Panc1 (cell line): ENCODE measurements around the gene RPUSD1. TPM values are rescaled to one million over a fixed set of nuclear protein-coding genes. Genes with fewer than 3 reads are reported as not detected.
A peak's percentile ranks its signal among the peaks of the same experiment; 100 is the strongest.

ENCODE experiments used
- ATAC-seq: fragments of 200-7000 bp; cut with Tn5 transposase; 2 replicates; pipeline ENCODE4 v1.9.1; 2020; ENCODE audit warnings: mild to moderate bottlenecking, moderate library complexity
- BruUV-seq: library from RNA; stranded (reverse); fragments of 400-500 nt; replicated peaks from 2 replicates; lab custom pipeline; 2021; lab: Mats Ljungman, UMichigan
- CTCF ChIA-PET: fragments of 300-600 bp; sonication (Branson Sonifier 250); formaldehyde crosslinking; loops from one replicate; lab custom pipeline; 2022; ENCODE audit warnings: antibody characterized with exemption; lab: Charles Lee
- POLR2A ChIA-PET: fragments of 300-600 bp; sonication (Branson Sonifier 250); formaldehyde crosslinking; loops from one replicate; lab custom pipeline; 2022; ENCODE audit warnings: antibody characterized with exemption; lab: Charles Lee
- DNase-seq: peaks from one replicate; pipeline ENCODE4 v3.0.0-alpha.2; 2010; ENCODE audit warnings: low read depth, low spot score
- H3K27ac ChIP-seq: 2 replicates; pipeline ENCODE4 v1.5.1; 2011; ENCODE audit warnings: mild to moderate bottlenecking, low read length, inconsistent platforms
- H3K27me3 ChIP-seq: fragments of 200-500 bp; sonication (Bioruptor generic); 2 replicates; pipeline ENCODE4 v1.6.0; 2014; ENCODE audit warnings: low read length, inconsistent platforms; ENCODE audit not compliant: control insufficient read depth, insufficient read depth
- H3K36me3 ChIP-seq: fragments of 200-500 bp; sonication (Bioruptor generic); 2 replicates; pipeline ENCODE4 v1.5.1; 2014; ENCODE audit warnings: inconsistent platforms, mild to moderate bottlenecking, low read length, moderate library complexity; ENCODE audit not compliant: control insufficient read depth, insufficient read depth
- H3K4me1 ChIP-seq: 2 replicates; pipeline ENCODE4 v1.5.1; 2011; ENCODE audit warnings: inconsistent platforms, mild to moderate bottlenecking, low read length, moderate library complexity; ENCODE audit not compliant: control insufficient read depth, insufficient read depth
- H3K4me3 ChIP-seq, 2 experiments: 2 replicates each; pipeline ENCODE4 v1.5.1; 2011 to 2012; ENCODE audit warnings: low read depth in 2 of 2, low read length in 2 of 2, mild to moderate bottlenecking in 2 of 2, inconsistent platforms in 1 of 2, moderate library complexity in 1 of 2
- H3K9me3 ChIP-seq: fragments of 200-500 bp; sonication (Bioruptor generic); 2 replicates; pipeline ENCODE4 v1.5.1; 2014; ENCODE audit warnings: low read depth, mild to moderate bottlenecking, inconsistent platforms, low read length, moderate library complexity; ENCODE audit not compliant: control insufficient read depth, insufficient read depth
- CTCF ChIP-seq: fragments of 450-650 bp; IDR thresholded peaks from 2 replicates; pipeline ENCODE4 v1.5.1; 2017; ENCODE audit warnings: mild to moderate bottlenecking
- POLR2AphosphoS5 ChIP-seq: IDR thresholded peaks from 2 replicates; pipeline ENCODE4 v1.6.1; 2012; ENCODE audit warnings: mild to moderate bottlenecking, low read depth, low read length, moderate library complexity
- SIN3A ChIP-seq: IDR thresholded peaks from 2 replicates; pipeline ENCODE4 v1.6.1; 2012; ENCODE audit warnings: low read depth, mild to moderate bottlenecking, low read length, moderate library complexity, borderline replicate concordance; ENCODE audit not compliant: insufficient read depth
- TCF7L2 ChIP-seq: IDR thresholded peaks from 2 replicates; pipeline ENCODE4 v1.6.1; 2011; ENCODE audit warnings: mild to moderate bottlenecking, low read depth, low read length, inconsistent platforms
- in situ Hi-C: cut with HindIII; loops from 2 replicates; pipeline ENCODE4 v1.10.0; 2016; ENCODE audit warnings: low sequenced_read_pairs, low pct_unique_long_range_greater_than_20kb
- intact Hi-C: fragments of 100-400 bp; cut with micrococcal nuclease; formaldehyde crosslinking; loops from one replicate; pipeline ENCODE4 v1.10.0; 2022; ENCODE audit not compliant: unreplicated experiment
- total RNA-seq: library from RNA; stranded (reverse); gene quantifications from one replicate; pipeline ENCODE4 v1.2.1, GENCODE V29; 2021; ENCODE audit not compliant: unreplicated experiment
- TF ChIP-seq, protein P1 (sequence below), 2 experiments: IDR thresholded peaks; 2 replicates each; pipeline ENCODE4 v1.6.1; 2011 to 2012; ENCODE audit warnings: low read depth in 2 of 2, control low read depth in 1 of 2, low read length in 1 of 2, mild to moderate bottlenecking in 1 of 2, moderate library complexity in 1 of 2; ENCODE audit not compliant: insufficient read depth in 1 of 2

RPUSD1 gene
- total RNA-seq, 1 experiment from 2014 or later = 61.1 TPM

DNA sequence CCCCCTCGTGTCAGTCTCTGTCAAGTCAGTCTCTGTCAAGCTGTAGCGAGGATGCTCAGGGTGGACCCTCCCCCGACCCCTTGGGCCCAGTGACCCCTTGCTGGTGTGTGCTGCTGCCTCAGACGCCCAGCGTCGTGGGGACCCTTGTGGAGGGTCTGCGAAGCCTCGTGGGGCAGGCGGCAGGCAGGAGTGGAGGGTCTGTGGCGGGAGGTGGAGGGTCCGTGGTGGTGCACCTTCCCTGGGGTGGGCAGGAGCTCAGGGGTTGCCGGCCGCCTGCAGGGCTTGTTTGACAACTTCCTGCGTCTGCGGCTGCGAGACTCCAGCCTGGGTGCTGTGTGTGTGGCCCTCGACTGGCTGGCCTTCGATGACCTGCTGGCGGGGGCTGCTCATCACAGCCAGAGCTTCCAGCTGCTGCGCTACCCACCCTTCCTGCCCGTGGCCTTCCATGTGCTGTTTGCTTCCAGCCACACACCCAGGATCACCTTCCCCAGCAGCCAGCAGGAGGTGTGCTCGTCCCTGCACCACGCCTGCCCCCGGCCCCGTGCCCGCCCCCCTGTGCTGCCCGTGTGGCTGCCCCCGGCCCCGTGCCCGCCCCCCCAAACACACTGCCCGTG is 6.8 kb upstream of the RPUSD1 start:
- Histone ChIP-seq H3K9me3 (no peaks in the 10 kb centered on the region), H3K27me3 (no peaks in the 10 kb centered on the region), H3K4me1 (peaks cover 24% of the 10 kb centered on the region), H3K36me3 (peaks cover 3% of the 10 kb centered on the region; the same call in 1 of the 2 replicates), H3K27ac (no peak overlapping the region), H3K4me3 (no peak overlapping the region)
- no TSS peak for BruUV-seq
- peak; percentile 31; the same call in 1 of the 2 replicates for TF ChIP-seq CTCF
- TF ChIP-seq, protein P1, sequence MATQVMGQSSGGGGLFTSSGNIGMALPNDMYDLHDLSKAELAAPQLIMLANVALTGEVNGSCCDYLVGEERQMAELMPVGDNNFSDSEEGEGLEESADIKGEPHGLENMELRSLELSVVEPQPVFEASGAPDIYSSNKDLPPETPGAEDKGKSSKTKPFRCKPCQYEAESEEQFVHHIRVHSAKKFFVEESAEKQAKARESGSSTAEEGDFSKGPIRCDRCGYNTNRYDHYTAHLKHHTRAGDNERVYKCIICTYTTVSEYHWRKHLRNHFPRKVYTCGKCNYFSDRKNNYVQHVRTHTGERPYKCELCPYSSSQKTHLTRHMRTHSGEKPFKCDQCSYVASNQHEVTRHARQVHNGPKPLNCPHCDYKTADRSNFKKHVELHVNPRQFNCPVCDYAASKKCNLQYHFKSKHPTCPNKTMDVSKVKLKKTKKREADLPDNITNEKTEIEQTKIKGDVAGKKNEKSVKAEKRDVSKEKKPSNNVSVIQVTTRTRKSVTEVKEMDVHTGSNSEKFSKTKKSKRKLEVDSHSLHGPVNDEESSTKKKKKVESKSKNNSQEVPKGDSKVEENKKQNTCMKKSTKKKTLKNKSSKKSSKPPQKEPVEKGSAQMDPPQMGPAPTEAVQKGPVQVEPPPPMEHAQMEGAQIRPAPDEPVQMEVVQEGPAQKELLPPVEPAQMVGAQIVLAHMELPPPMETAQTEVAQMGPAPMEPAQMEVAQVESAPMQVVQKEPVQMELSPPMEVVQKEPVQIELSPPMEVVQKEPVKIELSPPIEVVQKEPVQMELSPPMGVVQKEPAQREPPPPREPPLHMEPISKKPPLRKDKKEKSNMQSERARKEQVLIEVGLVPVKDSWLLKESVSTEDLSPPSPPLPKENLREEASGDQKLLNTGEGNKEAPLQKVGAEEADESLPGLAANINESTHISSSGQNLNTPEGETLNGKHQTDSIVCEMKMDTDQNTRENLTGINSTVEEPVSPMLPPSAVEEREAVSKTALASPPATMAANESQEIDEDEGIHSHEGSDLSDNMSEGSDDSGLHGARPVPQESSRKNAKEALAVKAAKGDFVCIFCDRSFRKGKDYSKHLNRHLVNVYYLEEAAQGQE (IDR thresholded peaks at IDR 0.05; ENCODE audit: insufficient read depth in 1 of 2, low read depth in 2 of 2, low read length in 1 of 2) = no peak
- peak; percentile 70 for ATAC-seq
- ChIA-PET CTCF (no interaction called here), POLR2A (interaction anchor here (1.0 kb wide), 1 partner anchor 12 kb away, joined by 3 read pairs; no protein-coding TSS in a partner anchor)
- intact Hi-C loops = no loop called here
- in situ Hi-C loops = no loop called here
- DNase-seq = no peak

- Histone ChIP-seq H3K4me1 (peaks cover 20% of the 10 kb centered on the region), H3K9me3 (no peaks in the 10 kb centered on the region), H3K36me3 (peaks cover 3% of the 10 kb centered on the region), H3K27me3 (no peaks in the 10 kb centered on the region), H3K27ac (no peak overlapping the region), H3K4me3 (no peak overlapping the region)
- in situ Hi-C loops (no loop called here), intact Hi-C loops (no loop called here)
- ATAC-seq (peak; percentile 10; the same call in 1 of the 2 replicates), DNase-seq (no peak)
- ChIA-PET POLR2A (no interaction called here), CTCF (no interaction called here)
- BruUV-seq = no TSS peak
- TF ChIP-seq, protein P1 (IDR thresholded peaks at IDR 0.05; ENCODE audit: insufficient read depth in 1 of 2, low read depth in 2 of 2, low read length in 1 of 2) = no peak
- TF ChIP-seq SIN3A (no peak), POLR2AphosphoS5 (no peak), CTCF (no peak), TCF7L2 (no peak)
Measured at GRCh38 chr16:794091-794822, 6.1 kb upstream of the RPUSD1 start.
